ENCODE data around the gene STEAP1B. TPM values are rescaled to one million over a fixed set of nuclear protein-coding genes. Genes with fewer than 3 reads are reported as not detected.

STEAP1B gene
- polyA plus RNA-seq, 1 of the 3 experiments (the other 2 are of a cell fraction) = 14.7 TPM

DNA sequence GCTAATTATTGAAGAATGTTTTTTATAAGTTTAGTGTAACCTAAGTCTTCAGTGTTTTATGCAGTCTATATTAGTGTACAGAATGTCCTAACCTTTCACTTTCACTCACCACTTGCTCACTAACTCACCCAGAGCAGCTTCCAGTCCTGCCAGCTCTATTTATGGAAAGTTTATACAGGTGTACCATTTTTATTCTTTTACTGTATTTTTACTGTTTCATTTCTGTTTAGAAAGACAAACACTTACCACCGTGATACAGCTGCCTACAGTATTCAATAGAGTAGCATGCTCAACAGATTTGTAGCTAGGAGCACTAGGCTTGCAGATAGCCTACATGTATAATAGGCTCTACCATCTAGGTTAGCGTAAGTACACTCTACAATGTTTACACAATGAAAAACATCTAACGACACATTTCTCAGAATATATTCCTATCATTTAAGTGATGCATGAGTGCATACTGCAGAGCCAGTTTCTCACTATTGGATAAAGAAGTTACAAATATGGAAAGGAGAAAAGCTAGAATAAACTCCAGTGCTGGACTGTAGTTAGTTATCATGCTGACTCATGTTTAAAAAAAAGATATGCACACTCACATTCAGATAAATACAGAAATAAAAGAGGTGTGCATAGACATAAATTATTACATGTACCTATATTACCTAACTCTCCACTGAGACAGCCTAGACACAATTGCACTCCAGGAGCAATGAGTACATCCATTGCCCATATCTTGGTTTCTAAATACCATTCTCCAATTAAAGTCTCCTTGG is 30.4 kb downstream of the STEAP1B start:
- ChIA-PET POLR2A (no interaction called here), CTCF (interaction anchor here (0.8 to 1.6 kb wide), 6 partner anchors 11 to 386 kb away, joined by 3 to 8 read pairs (median 3); no protein-coding TSS in a partner anchor)
- WGBS (ENCODE audit: low lambda C conversion rate) = 81% methylated on average over 3 of the region's 3 CpGs

DNA sequence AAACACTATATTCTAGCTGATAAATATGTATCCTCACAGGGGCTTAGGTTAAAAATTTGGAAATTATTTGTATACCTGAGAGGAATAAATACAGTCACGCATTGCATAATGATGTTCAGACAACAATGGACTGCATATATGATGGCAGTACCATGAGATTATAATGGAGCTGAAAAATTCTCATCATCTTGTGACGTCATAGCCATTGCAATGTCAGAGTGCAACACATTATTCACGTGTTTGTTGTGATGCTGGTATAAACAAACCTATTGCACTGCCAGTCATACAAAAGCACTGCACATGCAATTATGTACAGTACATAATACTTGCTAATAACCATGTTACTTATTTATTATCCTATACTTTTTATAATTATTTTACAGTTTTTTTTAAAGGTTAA is 31.4 kb downstream of the STEAP1B start:
- peaks cover 0 to 36% of the 10 kb centered on the region in 2 experiments for H3K36me3 ChIP-seq (replicated peaks in 1 of 2; ENCODE audit: control insufficient read depth in 1 of 2, insufficient read depth in 2 of 2, low read length in 1 of 2)
- DNase-seq = no peak
- H3K4me3 ChIP-seq (ENCODE audit: low read depth in 2 of 2, low read length in 1 of 2) = no peak overlapping the region
- no peak overlapping the region for H3K4me2 ChIP-seq
- no peaks in the 10 kb centered on the region for H3K4me1 ChIP-seq (ENCODE audit: control insufficient read depth in 1 of 2, insufficient read depth in 2 of 2, low read depth in 1 of 2, low read length in 1 of 2)
- no peak overlapping the region for H3K27ac ChIP-seq (ENCODE audit: low read depth in 2 of 2, low read length in 1 of 2)
- no peaks in the 10 kb centered on the region for H3K9me3 ChIP-seq
- H3K9me2 ChIP-seq = no peaks in the 10 kb centered on the region
- no peak for TF ChIP-seq FOXJ3 (CRISPR knock-in tag; IDR thresholded peaks at IDR 0.05)
- H3K79me2 ChIP-seq (ENCODE audit: insufficient read depth) = no peaks in the 10 kb centered on the region
- H4K20me1 ChIP-seq (ENCODE audit: insufficient read depth) = no peaks in the 10 kb centered on the region
- no peaks in the 10 kb centered on the region for H3K27me3 ChIP-seq (ENCODE audit: insufficient read depth)
- CTCF ChIA-PET = interaction anchor here (0.7 to 1.6 kb wide), 7 partner anchors 10 to 385 kb away, joined by 3 to 8 read pairs (median 3); partner anchors contain the start of gene STEAP1B
- no peak overlapping the region for H3K9ac ChIP-seq
- 74% methylated on average over 3 of the region's 3 CpGs for WGBS (ENCODE audit: low lambda C conversion rate)
- no peaks in the 10 kb centered on the region for H3F3A ChIP-seq (replicated peaks; ENCODE audit: insufficient read depth)
- no peak overlapping the region for H2AFZ ChIP-seq (ENCODE audit: low read depth)
- POLR2A ChIA-PET = no interaction called here

More for the DNA sequence above, 30.4 kb downstream of the STEAP1B start:
- H3K36me3 ChIP-seq (replicated peaks in 1 of 2; ENCODE audit: control insufficient read depth in 1 of 2, insufficient read depth in 2 of 2, low read length in 1 of 2) = peaks cover 0 to 42% of the 10 kb centered on the region in 2 experiments
- H3K27ac ChIP-seq (ENCODE audit: low read depth in 2 of 2, low read length in 1 of 2) = no peak overlapping the region
- H3K9me3 ChIP-seq = no peaks in the 10 kb centered on the region
- TF ChIP-seq, protein P1, sequence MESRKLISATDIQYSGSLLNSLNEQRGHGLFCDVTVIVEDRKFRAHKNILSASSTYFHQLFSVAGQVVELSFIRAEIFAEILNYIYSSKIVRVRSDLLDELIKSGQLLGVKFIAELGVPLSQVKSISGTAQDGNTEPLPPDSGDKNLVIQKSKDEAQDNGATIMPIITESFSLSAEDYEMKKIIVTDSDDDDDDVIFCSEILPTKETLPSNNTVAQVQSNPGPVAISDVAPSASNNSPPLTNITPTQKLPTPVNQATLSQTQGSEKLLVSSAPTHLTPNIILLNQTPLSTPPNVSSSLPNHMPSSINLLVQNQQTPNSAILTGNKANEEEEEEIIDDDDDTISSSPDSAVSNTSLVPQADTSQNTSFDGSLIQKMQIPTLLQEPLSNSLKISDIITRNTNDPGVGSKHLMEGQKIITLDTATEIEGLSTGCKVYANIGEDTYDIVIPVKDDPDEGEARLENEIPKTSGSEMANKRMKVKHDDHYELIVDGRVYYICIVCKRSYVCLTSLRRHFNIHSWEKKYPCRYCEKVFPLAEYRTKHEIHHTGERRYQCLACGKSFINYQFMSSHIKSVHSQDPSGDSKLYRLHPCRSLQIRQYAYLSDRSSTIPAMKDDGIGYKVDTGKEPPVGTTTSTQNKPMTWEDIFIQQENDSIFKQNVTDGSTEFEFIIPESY (IDR thresholded peaks at IDR 0.05; ENCODE audit: borderline replicate concordance, low read depth) = no peak
- TF ChIP-seq TAF1 (IDR thresholded peaks at IDR 0.05; ENCODE audit: borderline replicate concordance, low read depth, low read length) (no peak), NFIC (IDR thresholded peaks at IDR 0.05; ENCODE audit: borderline replicate concordance) (no peak), EP300 (IDR thresholded peaks at IDR 0.05; ENCODE audit: borderline replicate concordance in 1 of 2, low read depth in 1 of 2, low read length in 1 of 2) (no peak), TEAD4 (IDR thresholded peaks at IDR 0.05; ENCODE audit: borderline replicate concordance, insufficient read depth) (no peak)
- TF ChIP-seq, protein P2, sequence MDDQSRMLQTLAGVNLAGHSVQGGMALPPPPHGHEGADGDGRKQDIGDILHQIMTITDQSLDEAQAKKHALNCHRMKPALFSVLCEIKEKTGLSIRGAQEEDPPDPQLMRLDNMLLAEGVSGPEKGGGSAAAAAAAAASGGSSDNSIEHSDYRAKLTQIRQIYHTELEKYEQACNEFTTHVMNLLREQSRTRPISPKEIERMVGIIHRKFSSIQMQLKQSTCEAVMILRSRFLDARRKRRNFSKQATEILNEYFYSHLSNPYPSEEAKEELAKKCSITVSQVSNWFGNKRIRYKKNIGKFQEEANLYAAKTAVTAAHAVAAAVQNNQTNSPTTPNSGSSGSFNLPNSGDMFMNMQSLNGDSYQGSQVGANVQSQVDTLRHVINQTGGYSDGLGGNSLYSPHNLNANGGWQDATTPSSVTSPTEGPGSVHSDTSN (IDR thresholded peaks at IDR 0.05) = no peak
- no peak overlapping the region for H3K4me2 ChIP-seq
- no peaks in the 10 kb centered on the region for H3K79me2 ChIP-seq (ENCODE audit: insufficient read depth)
- H3K9ac ChIP-seq = no peak overlapping the region
- no peaks in the 10 kb centered on the region for H3F3A ChIP-seq (replicated peaks; ENCODE audit: insufficient read depth)
- H3K27me3 ChIP-seq (ENCODE audit: insufficient read depth) = no peaks in the 10 kb centered on the region
- no peaks in the 10 kb centered on the region for H4K20me1 ChIP-seq (ENCODE audit: insufficient read depth)
- H3K4me3 ChIP-seq (ENCODE audit: low read depth in 2 of 2, low read length in 1 of 2) = no peak overlapping the region
- H2AFZ ChIP-seq (ENCODE audit: low read depth) = no peak overlapping the region
- H3K4me1 ChIP-seq (ENCODE audit: control insufficient read depth in 1 of 2, insufficient read depth in 2 of 2, low read depth in 1 of 2, low read length in 1 of 2) = no peaks in the 10 kb centered on the region
- H3K9me2 ChIP-seq = no peaks in the 10 kb centered on the region
- no peak for DNase-seq
